Activated B cell treated with CpG ODN at 0.5 μM for 24 hours (primary cell): Measurements from ENCODE around the gene PPP1CC. TPM values are rescaled to one million over a fixed set of nuclear protein-coding genes. Genes with fewer than 3 reads are reported as not detected.

ENCODE experiments used
- ATAC-seq: fragments of 200-7000 bp; cut with Tn5 transposase; one replicate; pipeline ENCODE4 v1.10.0; 2021; ENCODE audit warnings: low read depth, mild to moderate bottlenecking, moderate library complexity
- CTCF ChIA-PET: fragments of 350-600 bp; sonication (Branson Sonifier 250); formaldehyde crosslinking; loops from one replicate; lab custom pipeline; 2021; ENCODE audit warnings: antibody characterized with exemption; lab: Charles Lee
- POLR2A ChIA-PET: fragments of 350-600 bp; sonication (Branson Sonifier 250); formaldehyde crosslinking; loops from one replicate; lab custom pipeline; 2021; ENCODE audit warnings: antibody characterized with exemption; lab: Charles Lee
- DNase-seq: peaks from one replicate; pipeline ENCODE4 v3.0.0; 2022
- H3K27ac Mint-ChIP-seq: one replicate; pipeline ENCODE4 v1.8.0; 2020; ENCODE audit warnings: mixed read lengths
- H3K27me3 Mint-ChIP-seq: one replicate; pipeline ENCODE4 v1.8.0; 2021; ENCODE audit warnings: mixed read lengths
- H3K36me3 Mint-ChIP-seq: one replicate; pipeline ENCODE4 v1.8.0; 2021; ENCODE audit warnings: low read depth, mixed read lengths
- H3K4me1 Mint-ChIP-seq: one replicate; pipeline ENCODE4 v1.8.0; 2021; ENCODE audit warnings: mixed read lengths
- H3K4me3 Mint-ChIP-seq: one replicate; pipeline ENCODE4 v1.8.0; 2020; ENCODE audit warnings: mild to moderate bottlenecking, mixed read lengths
- H3K9me3 Mint-ChIP-seq: one replicate; pipeline ENCODE4 v1.8.0; 2020; ENCODE audit warnings: mixed read lengths
- CTCF ChIP-seq: fragments of 200-600 bp; IDR thresholded peaks from one replicate; pipeline ENCODE4 v1.8.0; 2022; ENCODE audit warnings: antibody characterized with exemption, mild to moderate bottlenecking
- intact Hi-C: fragments of 100-400 bp; cut with micrococcal nuclease; formaldehyde crosslinking; loops from one replicate; pipeline ENCODE4 v1.15.1; 2024
- total RNA-seq: library from RNA; stranded (reverse); gene quantifications from 2 replicates; pipeline ENCODE4 v1.2.3, GENCODE V29; 2022

Gene PPP1CC
- total RNA-seq, 1 donor from 2014 or later, result 148 TPM

DNA sequence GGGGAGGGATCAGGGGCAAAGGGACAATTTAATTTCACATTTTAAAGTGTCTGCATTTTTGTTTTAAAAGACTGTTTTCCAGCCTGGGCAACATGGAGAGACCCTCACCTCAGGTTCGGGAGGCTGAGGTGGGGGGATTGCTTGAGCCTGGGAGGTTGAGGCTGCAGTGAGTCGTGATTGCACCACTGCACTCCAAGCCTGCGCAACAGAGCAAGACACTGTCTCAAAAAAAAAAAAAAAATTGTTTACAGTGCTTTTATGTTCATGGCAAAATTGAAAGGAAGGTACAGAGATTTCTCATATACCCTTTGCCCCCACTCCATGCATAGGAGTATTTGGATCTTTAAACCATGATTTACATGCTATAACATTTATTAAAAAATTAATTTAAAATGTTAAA lies 37.4 kb downstream of the PPP1CC start:
- POLR2A ChIA-PET, result no interaction called here
- no peak for ATAC-seq
- CTCF ChIA-PET, result interaction anchor here (1.0 to 1.3 kb wide), 2 partner anchors 105 to 122 kb away, joined by 4 to 5 read pairs; no protein-coding TSS in a partner anchor

DNA sequence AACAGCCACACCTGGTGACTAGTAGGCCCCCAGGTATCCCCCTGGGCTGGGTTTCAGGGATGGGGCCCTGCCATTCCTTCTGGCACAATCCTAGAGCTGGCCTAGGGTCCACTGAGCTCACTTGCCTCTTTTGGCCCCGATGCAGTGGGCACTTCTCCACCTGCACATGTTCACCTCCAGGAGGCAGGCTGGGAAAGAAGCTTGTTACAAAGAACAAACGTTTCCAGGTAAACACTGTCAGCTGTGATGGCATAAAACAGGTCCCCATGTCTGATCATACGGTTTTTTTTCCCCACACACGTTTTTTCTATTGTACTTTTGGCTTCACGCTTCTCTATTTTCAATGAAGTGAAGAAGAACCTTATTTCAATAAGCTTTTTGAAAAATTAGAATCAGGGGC lies 37.9 kb downstream of the PPP1CC start:
- POLR2A ChIA-PET, result interaction anchor here (0.7 to 1.0 kb wide), 2 partner anchors 99 to 219 kb away, joined by 3 read pairs; no protein-coding TSS in a partner anchor
- CTCF ChIA-PET, result interaction anchor here (1.0 to 1.3 kb wide), 2 partner anchors 104 to 123 kb away, joined by 4 to 5 read pairs; no protein-coding TSS in a partner anchor
- Mint-ChIP-seq H3K27me3 (no peaks in the 10 kb centered on the region), H3K36me3 (no peaks in the 10 kb centered on the region), H3K4me1 (peaks cover 11% of the 10 kb centered on the region), H3K4me3 (no peak overlapping the region), H3K9me3 (no peaks in the 10 kb centered on the region), H3K27ac (no peak overlapping the region)
- intact Hi-C loops, result no loop called here
- ATAC-seq (no peak), DNase-seq (no peak)
- TF ChIP-seq CTCF, result no peak

More for the DNA sequence above, 37.4 kb downstream of the PPP1CC start:
- Mint-ChIP-seq H3K4me1 (peaks cover 11% of the 10 kb centered on the region), H3K9me3 (no peaks in the 10 kb centered on the region), H3K27ac (no peak overlapping the region), H3K27me3 (no peaks in the 10 kb centered on the region), H3K4me3 (no peak overlapping the region), H3K36me3 (no peaks in the 10 kb centered on the region)
- DNase-seq, result no peak
- TF ChIP-seq CTCF, result no peak
- intact Hi-C loops, result no loop called here

DNA sequence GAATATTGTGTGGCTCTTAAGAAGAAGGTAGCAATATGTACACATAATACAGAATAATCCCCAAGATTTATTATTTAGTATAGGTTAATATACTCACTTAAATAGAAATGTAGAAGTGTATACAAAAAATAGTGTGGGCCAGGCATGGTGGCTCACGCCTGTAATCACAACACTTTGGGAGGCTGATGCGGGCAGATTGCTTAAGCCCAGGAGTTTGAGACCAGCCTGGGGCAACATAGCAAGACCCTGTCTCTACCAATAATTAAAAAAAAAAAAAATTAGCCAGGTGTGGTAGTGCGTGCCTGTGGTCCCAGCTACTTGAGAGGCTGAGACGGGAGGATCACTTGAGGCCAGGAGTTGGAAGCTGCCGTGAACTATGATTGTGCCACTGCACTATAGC lies 38.5 kb downstream of the PPP1CC start:
- Mint-ChIP-seq H3K9me3 (no peaks in the 10 kb centered on the region), H3K27me3 (no peaks in the 10 kb centered on the region), H3K27ac (no peak overlapping the region), H3K4me1 (peaks cover 11% of the 10 kb centered on the region), H3K36me3 (no peaks in the 10 kb centered on the region), H3K4me3 (no peak overlapping the region)
- intact Hi-C loops, result no loop called here
- no peak for TF ChIP-seq CTCF
- ATAC-seq, result no peak
- CTCF ChIA-PET, result interaction anchor here (1.0 to 1.3 kb wide), 2 partner anchors 104 to 123 kb away, joined by 4 to 5 read pairs; no protein-coding TSS in a partner anchor
- DNase-seq, result no peak
- POLR2A ChIA-PET, result interaction anchor here (0.7 to 1.0 kb wide), 2 partner anchors 98 to 219 kb away, joined by 3 read pairs; no protein-coding TSS in a partner anchor

GRCh38 chr12:110702081-110702480 lies 40.6 kb downstream of the PPP1CC start:
- no peak overlapping the region for H3K4me3 Mint-ChIP-seq
- H3K4me1 Mint-ChIP-seq, result peaks cover 22% of the 10 kb centered on the region
- POLR2A ChIA-PET, result no interaction called here
- H3K27ac Mint-ChIP-seq, result no peak overlapping the region
- DNase-seq (no peak), ATAC-seq (no peak)
- CTCF ChIA-PET, result interaction anchor here (0.7 kb wide), 1 partner anchor 83 kb away, joined by 3 read pairs; no protein-coding TSS in a partner anchor
- no peak for TF ChIP-seq CTCF
- H3K27me3 Mint-ChIP-seq, result no peaks in the 10 kb centered on the region
- H3K36me3 Mint-ChIP-seq, result no peaks in the 10 kb centered on the region
- intact Hi-C loops, result no loop called here
- no peaks in the 10 kb centered on the region for H3K9me3 Mint-ChIP-seq

- H3K27me3 Mint-ChIP-seq, result no peaks in the 10 kb centered on the region
- intact Hi-C loops, result no loop called here
- ATAC-seq, result no peak
- no peak for TF ChIP-seq CTCF
- no peak for DNase-seq
- no peaks in the 10 kb centered on the region for H3K9me3 Mint-ChIP-seq
- no peak overlapping the region for H3K27ac Mint-ChIP-seq
- CTCF ChIA-PET, result interaction anchor here (0.5 to 2.0 kb wide), 3 partner anchors 73 to 98 kb away, joined by 3 to 8 read pairs (median 5); no protein-coding TSS in a partner anchor
- no peak overlapping the region for H3K4me3 Mint-ChIP-seq
- peaks cover 23% of the 10 kb centered on the region for H3K4me1 Mint-ChIP-seq
- no peaks in the 10 kb centered on the region for H3K36me3 Mint-ChIP-seq
- POLR2A ChIA-PET, result interaction anchor here (0.5 to 1.6 kb wide), 2 partner anchors 80 to 414 kb away, joined by 3 to 5 read pairs; no protein-coding TSS in a partner anchor
These were observed 42.9 kb downstream of the PPP1CC start for GRCh38 chr12:110699591-110700445.
